GM10248 (cell line): Measurements from ENCODE around the gene DAB1.

Experiments used
- CTCF ChIA-PET: fragments of 300-600 bp; sonication (Branson Sonifier 250); formaldehyde crosslinking; extraction: SDS; loops from one replicate; lab custom pipeline; 2021; ENCODE audit warnings: antibody characterized with exemption; lab: Yijun Ruan, JAX
- POLR2A ChIA-PET: fragments of 350-650 bp; sonication (Branson Sonifier 250); formaldehyde crosslinking; extraction: SDS; loops from one replicate; lab custom pipeline; 2020; ENCODE audit warnings: antibody characterized with exemption; lab: Yijun Ruan, JAX
- DNase-seq: peaks from one replicate; pipeline ENCODE4 v3.0.0; 2012; ENCODE audit errors: extremely low spot score
- CTCF ChIP-seq: IDR thresholded peaks from 2 replicates; pipeline ENCODE4 v1.5.1; 2012; ENCODE audit warnings: mild to moderate bottlenecking, low read depth; ENCODE audit errors: extremely low read depth, missing control alignments, control extremely low read depth

The DAB1 gene

GRCh38 chr1:57421806-57422205 is 2.1 kb downstream of the DAB1 start:
- POLR2A ChIA-PET: no interaction called here
- DNase-seq: no peak
- no peak for TF ChIP-seq CTCF
- CTCF ChIA-PET: no interaction called here

GRCh38 chr1:57420981-57421785 is 2.7 kb downstream of the DAB1 start:
- POLR2A ChIA-PET: no interaction called here
- no peak for DNase-seq
- TF ChIP-seq CTCF: no peak
- CTCF ChIA-PET: no interaction called here

- CTCF ChIA-PET: no interaction called here
- TF ChIP-seq CTCF: no peak
- DNase-seq: no peak
- POLR2A ChIA-PET: no interaction called here
Measured at GRCh38 chr1:57418971-57419370, 4.9 kb downstream of the DAB1 start.

GRCh38 chr1:57411262-57411661 is 12.6 kb downstream of the DAB1 start:
- CTCF ChIA-PET: no interaction called here
- TF ChIP-seq CTCF: no peak
- POLR2A ChIA-PET: no interaction called here
- DNase-seq: no peak

GRCh38 chr1:57410508-57410907 is 13.4 kb downstream of the DAB1 start:
- ChIA-PET POLR2A (no interaction called here), CTCF (no interaction called here)
- TF ChIP-seq CTCF: no peak
- no peak for DNase-seq

- ChIA-PET CTCF (no interaction called here), POLR2A (no interaction called here)
- DNase-seq: no peak
- TF ChIP-seq CTCF: no peak
Measured at GRCh38 chr1:57407928-57408327, 15.9 kb downstream of the DAB1 start.
